NCI-H187 treated with DMSO at 0.1 percent for 48 hours (cell line): ENCODE data around the gene NOTCH2.

Experiments used
- DNase-seq: peaks from one replicate; lab custom pipeline; 2025; lab: John Stamatoyannopoulos, UW

Gene NOTCH2

GRCh38 chr1:119874186-119874585, 195.3 kb downstream of the NOTCH2 start:
- no peak for DNase-seq

DNA sequence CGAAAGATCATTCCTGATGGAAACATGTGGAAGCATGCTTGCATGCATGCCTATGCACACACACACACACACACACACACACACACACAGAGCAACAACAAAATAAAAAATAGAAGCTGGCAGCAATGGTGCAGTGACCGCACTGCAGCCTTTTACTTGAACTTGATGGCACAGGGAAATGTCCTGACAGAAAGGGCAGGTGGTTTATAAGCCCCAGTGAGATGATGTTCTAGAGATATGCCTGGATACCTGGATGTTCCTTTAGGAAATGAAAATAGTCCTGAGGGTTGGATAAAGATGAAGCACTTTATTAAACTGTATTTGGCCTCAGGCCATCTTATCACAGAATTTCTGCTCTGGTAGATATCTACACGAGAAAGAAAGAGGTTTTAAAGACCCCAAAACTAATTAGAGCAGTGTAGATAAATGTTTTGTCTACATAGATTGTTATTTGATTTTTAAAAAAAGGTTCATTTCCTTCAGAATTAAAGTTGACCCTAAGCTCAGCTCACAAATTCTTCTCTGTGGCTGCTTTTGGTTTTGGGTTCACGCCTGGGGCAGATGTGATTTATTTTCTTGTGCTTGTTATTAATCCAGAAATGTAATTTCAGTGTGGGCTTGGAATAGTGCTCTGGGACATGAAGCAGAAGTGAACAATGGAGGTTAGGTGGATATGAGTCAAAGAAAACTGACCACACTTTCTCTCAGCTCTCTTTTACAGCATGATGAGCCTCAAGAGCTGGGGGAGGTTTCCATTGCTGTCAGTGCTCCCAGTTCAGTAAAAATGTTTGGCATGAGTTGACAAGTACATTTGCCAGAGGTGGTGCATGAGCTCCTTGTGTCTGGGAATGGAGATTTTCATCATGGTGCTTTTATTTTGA, 196.1 kb downstream of the NOTCH2 start:
- DNase-seq = no peak

DNA sequence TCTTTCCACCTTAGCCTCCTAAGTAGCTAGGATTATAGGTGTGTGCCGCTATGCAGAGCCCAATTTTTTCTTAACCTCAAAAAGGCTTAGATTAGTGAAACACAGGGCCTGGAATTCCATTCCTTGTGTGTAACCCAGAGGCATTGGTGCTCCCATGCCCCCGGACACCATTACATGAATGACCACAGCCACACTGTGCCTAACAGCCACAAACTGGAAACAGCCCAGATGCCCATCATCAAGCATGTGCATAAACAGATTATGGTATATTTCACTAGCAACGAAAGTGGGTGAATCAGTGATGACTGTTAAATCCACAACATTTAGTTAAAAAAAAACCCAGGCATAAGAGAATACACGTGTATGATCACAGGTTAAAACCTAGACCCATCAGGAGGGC, 197.6 kb downstream of the NOTCH2 start:
- DNase-seq = no peak

GRCh38 chr1:119870917-119871596, 198.4 kb downstream of the NOTCH2 start:
- DNase-seq = peak; percentile 21

DNA sequence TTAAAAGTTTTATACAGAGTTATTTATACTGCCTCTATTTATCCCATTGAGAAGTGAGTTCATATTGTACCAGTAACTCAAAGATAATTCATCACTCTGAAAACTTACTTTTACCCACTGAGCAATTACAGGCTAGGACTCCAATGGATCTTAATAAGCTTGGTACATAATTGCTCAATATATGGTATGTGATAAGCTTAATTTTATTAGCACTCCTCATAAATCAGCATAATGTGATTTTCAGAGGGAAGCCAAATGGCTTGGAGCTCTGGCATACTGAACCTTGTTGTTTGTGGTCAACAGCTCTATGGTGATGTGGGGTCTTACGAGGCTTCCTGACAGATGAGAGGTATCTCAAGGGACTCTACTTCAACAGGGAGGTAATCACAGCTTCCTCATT, 199.5 kb downstream of the NOTCH2 start:
- DNase-seq = no peak

DNA sequence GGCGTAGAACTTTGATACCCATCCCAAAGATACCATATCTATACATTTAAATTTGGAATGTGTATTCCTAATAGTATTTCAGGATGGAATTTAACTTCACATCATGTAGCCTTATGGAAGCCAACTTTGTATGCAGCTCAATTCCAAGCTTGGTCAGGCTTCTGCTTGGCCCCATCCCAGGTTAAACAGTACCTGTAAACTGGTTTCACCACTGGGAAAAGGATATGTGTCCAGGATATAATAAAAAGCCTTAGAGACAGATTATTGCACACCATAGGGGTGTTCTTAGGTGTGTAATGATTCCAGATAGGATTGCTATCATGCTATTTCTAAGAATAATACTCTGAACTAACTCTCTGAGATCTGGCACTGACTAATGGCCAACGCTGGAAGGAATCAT, 201.3 kb downstream of the NOTCH2 start:
- DNase-seq = no peak

GRCh38 chr1:119866451-119866850, 203.0 kb downstream of the NOTCH2 start:
- DNase-seq = no peak

DNA sequence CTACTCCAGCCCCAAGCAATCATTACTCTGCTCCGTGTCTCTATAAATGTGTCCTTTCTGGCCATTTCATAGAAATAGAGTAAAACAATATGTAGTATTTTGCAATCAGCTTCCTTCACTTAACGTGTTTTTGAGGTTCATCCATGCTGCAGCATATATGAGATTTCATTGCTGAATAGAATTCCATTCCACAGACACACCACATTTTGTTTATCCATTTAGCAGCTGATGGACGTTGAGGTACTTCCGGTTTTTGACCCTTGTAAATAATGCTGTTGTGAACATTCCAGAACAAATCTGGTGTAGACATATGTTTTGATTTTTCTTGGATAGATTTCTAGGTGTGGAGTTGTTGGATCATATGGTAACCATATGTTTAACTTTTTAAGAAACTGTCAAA, 203.8 kb downstream of the NOTCH2 start:
- DNase-seq = no peak

GRCh38 chr1:119862276-119862675, 207.2 kb downstream of the NOTCH2 start:
- no peak for DNase-seq
